HG03575 (cell line): ENCODE measurements around the gene NEK6.

Experiments used
- ATAC-seq: cut with Tn5 transposase; IDR thresholded peaks from one replicate; pipeline ENCODE4 v1.9.1; 2021; ENCODE audit not compliant: unreplicated experiment, insufficient number of reproducible peaks, low FRiP score; ENCODE audit errors: extremely low read depth

NEK6 gene

DNA sequence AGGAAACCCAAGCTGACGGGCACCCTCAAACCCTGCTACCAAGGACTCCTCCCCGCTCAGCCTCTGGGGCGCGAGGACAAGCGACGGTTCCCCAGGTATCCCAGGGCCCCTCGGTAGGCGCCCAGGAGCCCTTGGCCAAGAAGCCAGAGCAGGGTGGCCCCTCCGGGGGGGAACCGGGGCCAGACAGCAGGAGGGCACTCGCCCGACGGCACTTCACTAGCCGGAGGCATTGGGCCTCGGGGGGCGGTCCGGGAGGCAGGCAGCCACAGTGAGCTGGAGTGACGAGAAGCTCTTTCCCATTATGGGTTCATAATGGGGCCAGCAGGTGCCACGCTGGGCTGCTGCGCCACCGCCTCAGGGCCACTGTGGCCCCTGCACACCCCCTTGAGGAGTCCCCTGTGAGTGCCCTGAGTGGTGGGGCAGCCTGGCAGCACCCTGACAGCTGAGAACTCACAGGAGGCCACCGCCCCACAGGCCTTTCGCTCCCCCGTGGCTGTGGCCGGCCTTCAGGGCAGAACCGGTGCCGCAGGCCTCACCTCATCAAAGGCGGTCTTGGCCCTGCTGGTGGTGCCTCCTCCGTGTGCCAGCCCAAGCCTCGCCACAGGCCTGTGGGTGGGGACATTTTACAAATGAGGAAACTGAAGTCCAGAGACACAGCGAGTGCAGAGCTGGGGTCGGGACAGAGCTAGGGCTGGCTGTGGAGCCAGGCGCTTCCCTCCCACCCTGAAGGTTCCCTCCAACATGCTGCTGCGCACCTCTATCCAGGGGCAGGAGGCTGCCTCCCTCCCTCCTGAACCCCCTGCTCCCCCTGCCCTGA is 88.8 kb downstream of the NEK6 start:
- no peak for ATAC-seq

DNA sequence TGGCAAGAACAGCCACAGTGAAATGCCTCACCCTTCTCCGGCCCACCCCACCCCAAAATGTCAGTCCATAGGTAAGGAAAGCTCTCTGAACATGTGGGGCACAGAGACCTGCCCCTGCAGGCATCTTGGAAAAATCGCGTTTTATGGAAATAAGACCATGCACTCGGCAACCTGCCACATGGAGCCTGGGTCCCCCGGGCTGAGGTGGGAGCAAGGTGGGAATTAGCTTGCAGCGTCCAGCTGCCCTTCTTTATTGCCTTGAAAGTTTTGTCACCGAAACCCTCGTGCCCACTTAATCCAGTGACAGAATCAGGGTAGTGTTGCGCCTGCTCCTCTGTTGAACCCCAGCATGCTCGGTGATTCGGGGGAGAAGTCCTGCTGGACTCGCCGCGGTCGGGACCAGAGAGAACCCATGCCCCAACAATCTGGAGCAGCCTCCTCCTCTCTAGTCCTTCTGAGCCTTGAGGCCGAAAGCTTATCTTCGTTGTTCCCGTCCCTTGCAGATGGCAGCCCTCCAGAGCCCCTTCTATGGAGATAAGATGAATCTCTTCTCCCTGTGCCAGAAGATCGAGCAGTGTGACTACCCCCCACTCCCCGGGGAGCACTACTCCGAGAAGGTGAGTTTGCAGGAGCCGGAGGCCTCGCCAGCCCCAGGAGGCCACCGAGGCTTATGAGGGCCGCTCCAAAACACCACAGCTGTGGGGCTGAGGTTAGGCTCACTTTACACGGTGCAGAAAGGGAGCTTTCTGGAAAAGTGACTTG is 89.6 kb downstream of the NEK6 start:
- no peak for ATAC-seq

DNA sequence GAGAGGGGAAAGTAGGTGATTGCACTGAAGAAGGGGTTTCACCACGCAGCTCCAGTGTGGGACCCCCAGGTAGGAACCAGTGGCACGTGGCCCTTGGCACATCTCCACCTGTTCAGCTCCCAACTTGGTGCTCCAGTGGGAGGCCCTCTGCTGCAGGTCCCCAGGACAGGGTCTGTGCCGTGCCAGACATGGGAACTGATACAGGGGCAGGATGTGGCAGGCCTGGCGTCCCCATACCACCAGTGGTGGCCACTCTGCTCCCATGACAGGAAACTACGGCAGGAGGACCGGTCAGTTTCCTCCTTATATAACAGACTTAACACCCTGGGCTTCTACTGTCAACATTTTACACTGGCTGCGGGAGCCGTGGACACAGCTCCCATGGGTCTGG is 90.2 kb downstream of the NEK6 start:
- ATAC-seq: no peak

DNA sequence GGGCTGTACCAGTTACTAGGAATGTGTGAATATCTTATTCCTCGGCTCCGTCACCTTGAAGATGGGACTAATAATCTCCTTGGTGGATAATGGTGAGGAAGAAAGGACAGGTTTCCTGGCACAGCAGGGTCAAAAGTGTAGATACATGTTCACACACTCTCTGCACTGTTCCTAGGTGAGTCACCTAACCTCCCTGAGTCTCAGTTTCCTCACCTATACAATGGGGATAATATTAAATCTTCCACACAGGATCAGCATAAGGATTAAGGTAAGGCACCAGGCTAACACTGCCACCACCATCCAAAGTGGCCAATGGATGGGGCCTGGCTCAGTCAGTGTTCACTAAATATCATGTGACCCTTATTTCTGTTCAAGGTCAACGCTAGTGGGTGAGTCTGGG is 90.6 kb downstream of the NEK6 start:
- ATAC-seq: no peak

DNA sequence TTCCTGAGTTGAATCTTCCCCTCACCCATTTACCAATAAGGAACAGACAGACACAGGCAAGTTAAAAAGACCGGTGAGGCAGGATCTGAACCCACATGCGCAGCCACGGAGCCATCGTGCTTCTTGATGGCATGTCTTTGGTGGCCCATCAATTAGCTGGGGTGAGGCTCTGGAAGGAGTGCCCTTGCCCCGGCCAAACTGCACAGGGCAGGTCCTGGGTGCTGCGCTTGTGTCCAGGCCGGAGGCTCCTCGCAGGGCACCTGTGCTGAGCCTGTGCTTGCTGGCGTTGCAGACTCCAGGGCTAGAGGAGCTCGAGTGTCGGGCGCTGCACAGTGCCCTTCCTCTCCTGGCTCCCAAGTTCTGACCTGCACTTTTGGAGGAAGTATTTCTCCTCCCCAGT is 91.1 kb downstream of the NEK6 start:
- no peak for ATAC-seq

DNA sequence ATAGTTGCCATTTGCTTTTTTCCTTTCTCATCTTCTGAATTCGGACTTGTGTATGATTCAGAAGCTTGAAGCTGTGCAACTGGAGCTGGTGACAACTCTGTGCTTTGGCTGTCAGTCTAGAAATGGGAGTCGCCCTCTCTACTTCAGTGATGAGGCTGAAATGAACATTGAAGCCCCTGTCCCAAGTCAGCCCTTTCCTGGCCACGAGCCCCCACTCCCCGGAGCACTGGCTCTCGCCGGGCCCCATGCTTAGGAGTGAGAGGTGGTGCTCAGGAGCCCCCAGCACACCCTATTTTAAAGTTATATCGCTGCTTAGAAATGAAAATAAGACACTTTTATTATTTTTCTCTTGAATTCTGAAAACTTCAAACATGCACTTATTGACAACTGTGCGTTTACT is 91.5 kb downstream of the NEK6 start:
- no peak for ATAC-seq

DNA sequence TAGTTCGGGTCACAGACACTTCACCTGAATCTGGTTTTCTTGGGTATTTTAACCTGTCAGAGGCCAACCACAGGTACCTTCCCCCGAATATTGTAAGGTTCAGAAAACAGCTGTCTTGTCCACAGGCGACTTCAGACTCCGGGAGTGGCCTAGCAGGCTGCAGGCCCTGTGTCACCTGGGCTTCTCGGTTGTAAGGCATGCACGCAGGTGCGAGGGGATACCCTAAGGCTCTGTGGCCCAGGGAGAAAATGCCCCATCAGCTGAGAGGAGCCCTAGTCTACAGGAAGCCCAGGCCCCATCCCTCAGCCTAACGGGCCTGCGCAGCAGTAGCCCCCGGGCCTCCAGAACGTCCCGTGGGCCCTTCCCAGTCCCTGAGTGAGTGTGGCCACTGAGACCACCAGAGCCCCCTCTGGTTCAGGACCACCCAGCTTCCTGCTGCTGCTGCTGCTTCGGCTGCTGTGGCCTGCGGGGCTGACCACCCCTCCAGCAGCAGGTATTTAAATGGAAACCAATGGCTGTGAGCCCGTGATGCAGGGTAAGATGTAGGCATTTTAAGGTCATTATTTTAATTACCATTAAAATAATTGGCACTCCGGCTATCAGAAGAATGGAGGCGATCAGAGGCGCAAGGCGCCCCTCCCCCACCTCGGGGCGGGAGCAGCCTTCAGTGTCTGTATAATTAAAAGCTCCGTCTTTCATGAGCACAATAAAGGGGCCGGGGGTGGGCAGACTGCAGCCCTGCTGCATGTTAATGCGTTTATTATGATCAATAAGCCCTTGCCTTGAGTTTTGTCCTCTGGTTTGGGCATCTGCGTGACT is 92.1 kb downstream of the NEK6 start:
- no peak for ATAC-seq

DNA sequence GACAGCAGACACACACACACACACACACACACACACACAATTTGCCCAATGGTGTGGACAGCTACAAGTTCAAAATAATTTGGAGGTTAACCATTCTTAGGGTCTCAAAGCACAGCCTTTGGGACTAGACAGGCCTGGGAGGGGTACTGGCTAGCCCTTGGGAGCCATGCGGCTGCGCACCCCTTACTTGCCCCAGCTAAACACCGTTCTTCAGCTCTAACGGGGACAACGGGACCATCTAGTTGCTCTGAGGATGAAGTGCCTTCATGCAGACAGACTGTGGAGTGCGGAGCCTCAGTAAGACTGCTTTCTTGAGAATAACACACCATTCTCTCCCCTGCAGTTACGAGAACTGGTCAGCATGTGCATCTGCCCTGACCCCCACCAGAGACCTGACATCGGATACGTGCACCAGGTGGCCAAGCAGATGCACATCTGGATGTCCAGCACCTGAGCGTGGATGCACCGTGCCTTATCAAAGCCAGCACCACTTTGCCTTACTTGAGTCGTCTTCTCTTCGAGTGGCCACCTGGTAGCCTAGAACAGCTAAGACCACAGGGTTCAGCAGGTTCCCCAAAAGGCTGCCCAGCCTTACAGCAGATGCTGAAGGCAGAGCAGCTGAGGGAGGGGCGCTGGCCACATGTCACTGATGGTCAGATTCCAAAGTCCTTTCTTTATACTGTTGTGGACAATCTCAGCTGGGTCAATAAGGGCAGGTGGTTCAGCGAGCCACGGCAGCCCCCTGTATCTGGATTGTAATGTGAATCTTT is 92.9 kb downstream of the NEK6 start:
- ATAC-seq: no peak

DNA sequence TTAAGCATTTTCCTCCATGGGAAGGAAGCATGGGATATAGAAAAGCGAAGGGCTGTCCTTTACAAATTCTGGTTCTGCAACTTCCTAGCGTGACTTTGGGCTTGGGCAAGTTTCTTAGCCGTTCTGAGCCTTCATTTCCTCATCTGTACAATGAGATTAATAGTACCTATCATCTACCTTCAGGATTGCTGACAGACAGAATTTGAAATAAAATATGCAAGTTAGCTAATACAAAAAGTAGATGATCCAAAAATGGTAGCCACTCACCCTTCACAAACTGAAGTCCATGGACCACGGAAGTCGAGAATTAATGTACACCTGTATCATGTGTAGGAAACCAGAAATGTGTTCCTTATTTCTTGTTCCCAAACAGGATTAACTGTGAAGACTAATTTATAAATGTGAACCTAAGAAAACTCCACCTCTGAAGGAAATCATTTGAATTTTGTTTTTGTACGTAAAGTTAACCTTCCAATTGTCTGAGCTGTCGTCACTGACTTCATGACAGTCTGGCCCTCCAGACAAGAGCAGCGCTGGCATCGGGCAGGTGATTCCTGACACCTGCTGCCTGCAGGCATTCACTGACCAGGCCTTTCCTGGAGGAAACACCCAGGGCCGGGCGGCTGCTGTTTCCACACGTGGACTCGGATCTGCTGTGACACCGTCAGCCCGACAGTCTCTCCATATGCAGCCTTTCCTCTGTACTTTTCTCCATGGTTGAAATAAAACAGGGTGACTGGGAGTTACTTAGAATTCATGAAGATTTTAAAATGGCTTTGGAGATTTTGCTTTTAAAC is 94.1 kb downstream of the NEK6 start:
- ATAC-seq: no peak

DNA sequence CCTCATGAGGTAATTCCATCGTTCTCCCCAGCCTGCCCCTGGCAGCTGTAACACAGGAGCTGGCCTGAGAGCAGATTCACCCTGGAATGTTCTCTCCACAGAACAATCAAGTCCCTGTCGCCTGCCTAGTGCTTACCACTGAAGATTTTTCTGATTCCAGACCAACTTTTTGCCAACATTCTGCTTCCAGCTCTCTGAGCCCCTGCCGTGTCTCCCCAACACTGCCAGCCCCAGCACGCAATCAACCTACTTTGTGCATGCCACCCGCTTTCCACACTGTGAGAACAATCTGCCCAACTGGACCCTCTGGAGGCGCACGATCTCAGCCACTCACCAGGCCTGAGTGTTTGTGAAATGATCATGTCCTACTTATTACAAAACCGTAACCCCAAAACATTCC is 94.9 kb downstream of the NEK6 start:
- no peak for ATAC-seq

DNA sequence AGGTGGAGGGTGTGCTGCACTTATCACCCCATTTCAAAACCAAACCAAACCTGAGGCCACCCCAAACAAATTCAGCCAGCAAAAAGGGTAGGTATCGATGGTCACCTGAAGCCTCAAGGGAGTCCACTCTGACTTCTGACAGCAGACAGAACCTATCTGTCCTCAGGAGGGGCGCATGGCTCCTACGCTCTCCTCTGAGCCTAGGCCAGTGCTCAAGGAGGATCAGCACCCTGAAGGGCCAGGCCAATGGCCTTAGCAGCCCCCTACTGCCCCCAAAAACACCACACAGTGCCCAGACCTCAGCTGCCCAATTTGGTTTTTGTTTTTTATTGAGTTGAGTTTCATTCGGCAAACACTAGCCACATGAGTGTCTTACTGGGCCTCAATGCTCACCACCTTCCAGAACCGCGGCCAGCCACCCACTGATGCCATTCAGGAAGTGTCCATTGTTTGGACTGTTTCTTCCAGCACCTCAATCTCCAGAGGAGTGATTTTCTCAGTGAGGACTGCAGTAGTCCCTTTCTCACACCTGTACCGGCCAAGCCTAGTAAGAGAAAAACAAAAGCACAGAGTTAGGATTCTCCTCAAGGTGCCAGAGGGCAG is 95.5 kb downstream of the NEK6 start:
- no peak for ATAC-seq

DNA sequence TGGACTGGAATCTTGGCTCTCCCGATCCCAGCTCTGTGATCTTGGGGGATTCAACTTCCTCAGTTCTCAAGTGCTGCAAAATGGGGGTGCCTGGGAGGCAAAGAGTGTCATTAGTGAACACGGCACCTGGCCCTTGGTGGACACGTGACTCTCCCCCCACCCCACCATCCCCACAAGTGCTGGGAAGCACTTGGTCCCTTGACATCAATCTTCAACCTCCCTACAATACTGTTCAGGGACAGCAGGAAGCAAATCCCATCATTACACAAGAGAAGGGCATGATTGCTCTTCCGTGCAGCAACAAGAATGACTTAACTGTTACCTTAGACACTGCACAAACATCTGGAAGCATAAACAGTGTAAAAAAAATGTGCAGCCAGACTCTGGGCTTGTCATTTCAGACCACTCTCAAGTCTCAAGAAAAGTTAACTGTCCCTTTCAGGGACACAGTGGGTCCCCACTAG is 96.1 kb downstream of the NEK6 start:
- ATAC-seq: no peak

DNA sequence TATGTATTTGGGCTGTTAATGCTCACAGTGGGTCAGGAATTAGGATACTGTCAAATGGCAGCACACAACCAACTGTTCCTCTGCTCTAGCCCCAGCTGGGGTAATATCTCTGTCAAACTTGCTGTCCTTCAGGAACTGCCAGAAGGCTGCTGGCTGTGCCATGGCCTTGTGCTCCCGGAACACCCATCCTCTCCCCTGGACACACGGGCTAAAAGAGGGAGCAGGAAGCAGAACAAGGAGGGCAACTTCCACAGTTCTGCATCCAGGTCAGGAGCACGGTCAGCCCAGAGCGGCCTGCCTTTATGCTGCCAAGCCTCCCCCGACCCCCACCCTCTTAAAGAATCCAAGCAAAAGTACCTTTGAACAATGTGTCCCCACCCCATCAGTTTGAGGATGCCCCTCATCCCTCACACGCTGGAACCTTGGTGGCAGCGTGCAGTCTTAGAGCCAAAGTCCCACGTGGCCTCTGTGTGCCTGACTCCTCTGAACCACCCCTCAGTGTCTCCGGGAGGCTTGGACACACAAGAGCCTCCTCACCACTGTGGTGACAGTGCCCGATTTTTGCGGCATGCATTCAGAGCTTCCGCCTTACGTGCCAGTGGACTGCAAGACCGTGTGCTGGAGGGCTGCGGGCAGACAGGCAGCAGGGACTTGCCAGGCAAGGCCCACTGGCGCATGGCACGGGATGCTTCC is 96.7 kb downstream of the NEK6 start:
- no peak for ATAC-seq

DNA sequence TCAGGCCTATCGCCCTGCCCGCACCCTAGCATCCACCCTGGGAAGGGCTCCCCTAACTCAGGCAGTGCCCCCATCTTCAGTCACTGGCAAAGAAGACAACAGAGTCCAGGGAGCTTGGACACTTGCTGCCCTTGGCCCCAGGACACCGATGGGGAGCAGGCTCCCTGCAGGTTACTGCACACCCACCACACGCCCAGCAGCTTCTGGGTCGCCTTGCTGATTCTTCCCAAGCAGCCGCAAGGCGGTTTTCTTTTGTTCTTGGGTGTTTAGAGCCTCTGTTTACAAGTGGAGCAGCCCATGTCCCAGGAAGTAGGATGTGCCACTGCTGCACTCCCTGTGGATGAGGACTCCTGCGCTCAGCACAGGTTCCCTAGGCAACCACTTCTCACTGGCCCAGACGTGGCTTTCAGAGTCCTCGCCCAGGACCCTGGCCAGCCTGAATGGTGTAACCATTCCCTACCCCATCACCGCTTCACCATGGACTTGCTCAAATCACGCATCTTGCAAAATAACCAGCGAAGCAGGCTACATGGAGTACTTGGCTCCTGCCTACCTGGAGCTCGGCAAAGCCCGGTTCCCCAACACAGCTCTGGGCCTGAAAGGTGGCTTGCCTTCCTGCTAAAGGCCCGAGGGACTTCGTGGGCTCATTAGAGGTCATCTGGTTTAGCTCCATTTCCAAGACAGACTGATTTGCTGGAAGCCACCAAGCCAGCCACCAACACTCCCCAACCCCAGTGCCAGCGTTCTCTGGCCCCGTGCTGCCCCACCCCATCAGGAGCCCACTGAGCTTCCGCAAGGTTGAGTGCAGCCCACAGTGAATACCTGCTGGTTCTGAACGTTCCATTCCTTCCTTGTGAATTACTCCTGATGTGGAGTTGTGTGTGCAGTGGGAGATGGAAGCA is 97.5 kb downstream of the NEK6 start:
- ATAC-seq: no peak

DNA sequence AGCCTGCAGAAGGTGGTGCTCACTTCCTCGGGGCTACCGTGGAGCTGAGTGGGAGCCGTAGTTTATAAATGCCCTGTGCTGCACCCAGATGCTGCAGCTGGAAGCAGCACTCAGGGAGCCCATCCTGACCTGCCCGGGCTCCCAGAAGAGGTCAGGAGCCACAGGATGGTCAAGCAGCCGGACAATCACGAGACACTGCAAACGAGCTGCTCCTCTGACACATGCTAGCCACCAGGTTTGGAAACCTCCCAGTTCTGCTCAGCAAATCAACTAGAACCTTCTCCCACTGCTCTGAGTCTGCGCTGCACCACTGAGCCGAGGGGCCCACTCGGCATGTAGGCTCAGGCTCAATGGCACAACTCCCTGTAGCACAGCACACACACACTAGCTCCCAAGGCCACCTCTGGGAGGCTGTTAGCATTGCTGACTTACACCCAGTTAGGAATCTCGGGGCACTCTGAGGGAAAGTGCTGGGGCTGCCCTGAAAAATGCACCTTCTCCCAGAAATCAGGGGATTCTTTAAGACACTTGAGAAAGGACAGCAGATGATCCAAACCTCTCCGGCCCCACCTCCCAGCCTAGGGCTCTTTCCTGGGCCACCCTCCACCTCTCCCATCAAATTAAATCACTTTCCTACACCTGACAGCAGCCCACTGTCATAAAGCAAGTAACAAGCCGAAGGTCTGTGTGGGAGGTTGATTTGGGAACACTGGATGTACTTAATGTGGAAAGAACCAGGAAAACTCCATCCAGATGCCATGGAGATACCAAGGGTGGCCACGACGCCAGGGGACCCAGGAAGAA is 98.4 kb downstream of the NEK6 start:
- ATAC-seq: no peak
